GM23338 (cell line): ENCODE measurements around the gene PIK3AP1. TPM values are rescaled to one million over a fixed set of nuclear protein-coding genes. Genes with fewer than 3 reads are reported as not detected.

Experiments used
- ATAC-seq: fragments of 200-7000 bp; cut with Tn5 transposase; 3 replicates; pipeline ENCODE4 v1.9.1; 2020
- DNase-seq: peaks from one replicate; pipeline ENCODE4 v3.0.0-alpha.2; 2015; ENCODE audit warnings: low spot score
- H2AFZ ChIP-seq: fragments of 200-600 bp; sonication (generic); 2 replicates; pipeline ENCODE4 v1.8.0; 2016; ENCODE audit warnings: antibody characterized with exemption, mild to moderate bottlenecking, moderate library complexity
- H3F3A ChIP-seq: fragments of 200-600 bp; sonication (generic); replicated peaks from 2 replicates; pipeline ENCODE4 v1.8.0; 2017; ENCODE audit warnings: antibody characterized with exemption, mixed run types, low read depth
- H3K27ac ChIP-seq: fragments of 200-600 bp; sonication (generic); 2 replicates; pipeline ENCODE4 v1.6.1; 2016; ENCODE audit warnings: low read depth
- H3K27me3 ChIP-seq: fragments of 200-600 bp; sonication (generic); 2 replicates; pipeline ENCODE4 v1.8.0; 2016; ENCODE audit warnings: mild to moderate bottlenecking, mixed run types, moderate library complexity; ENCODE audit not compliant: insufficient read depth
- H3K36me3 ChIP-seq: fragments of 200-600 bp; sonication (generic); 2 replicates; pipeline ENCODE4 v1.8.0; 2016; ENCODE audit warnings: mild to moderate bottlenecking; ENCODE audit not compliant: insufficient read depth
- H3K4me1 ChIP-seq: fragments of 200-600 bp; sonication (generic); 2 replicates; pipeline ENCODE4 v1.8.0; 2016; ENCODE audit warnings: mild to moderate bottlenecking, moderate library complexity; ENCODE audit not compliant: insufficient read depth
- H3K4me2 ChIP-seq: fragments of 200-600 bp; sonication (generic); 2 replicates; pipeline ENCODE4 v1.7.1; 2017; ENCODE audit warnings: mixed run types
- H3K4me3 ChIP-seq: fragments of 200-600 bp; sonication (generic); 2 replicates; pipeline ENCODE4 v1.6.1; 2016; ENCODE audit warnings: mixed run types
- H3K79me2 ChIP-seq: fragments of 200-600 bp; sonication (generic); replicated peaks from 2 replicates; pipeline ENCODE4 v1.8.0; 2017; ENCODE audit warnings: mild to moderate bottlenecking; ENCODE audit not compliant: insufficient read depth
- H3K9me2 ChIP-seq: fragments of 200-600 bp; sonication (generic); 2 replicates; pipeline ENCODE4 v1.8.0; 2017; ENCODE audit not compliant: insufficient read depth
- H4K20me1 ChIP-seq: fragments of 200-600 bp; sonication (generic); replicated peaks from 2 replicates; pipeline ENCODE4 v1.8.0; 2017; ENCODE audit warnings: mild to moderate bottlenecking; ENCODE audit not compliant: insufficient read depth
- H3K27ac Mint-ChIP-seq: 2 replicates; pipeline ENCODE4 v1.8.0; 2020; ENCODE audit warnings: inconsistent platforms, mild to moderate bottlenecking, moderate library complexity, mixed read lengths
- H3K27me3 Mint-ChIP-seq: 3 replicates; pipeline ENCODE4 v1.8.0; 2022; ENCODE audit warnings: low read depth, mild to moderate bottlenecking, moderate library complexity, mixed read lengths, inconsistent platforms; ENCODE audit not compliant: insufficient read depth, poor library complexity
- H3K36me3 Mint-ChIP-seq: 3 replicates; pipeline ENCODE4 v1.8.0; 2021; ENCODE audit warnings: low read depth, mild to moderate bottlenecking, inconsistent platforms, moderate library complexity, mixed read lengths
- H3K4me1 Mint-ChIP-seq: 3 replicates; pipeline ENCODE4 v1.8.0; 2020; ENCODE audit warnings: mild to moderate bottlenecking, inconsistent platforms, mixed read lengths
- H3K4me3 Mint-ChIP-seq: 3 replicates; pipeline ENCODE4 v1.8.0; 2021; ENCODE audit warnings: moderate library complexity, mild to moderate bottlenecking, inconsistent platforms, mixed read lengths
- H3K9me3 Mint-ChIP-seq: 3 replicates; pipeline ENCODE4 v1.8.0; 2020; ENCODE audit warnings: moderate library complexity, mild to moderate bottlenecking, inconsistent platforms, mixed read lengths
- CREB1 ChIP-seq: fragments of 250-450 bp; sonication (Bioruptor Pico); IDR thresholded peaks from 2 replicates; pipeline ENCODE4 v1.5.0; 2020; ENCODE audit warnings: low read depth, mild to moderate bottlenecking, moderate library complexity
- CTCF ChIP-seq, 2 experiments: fragments of 200-600 bp in 1 of 2; sonication (generic) in 1 of 2; conservative IDR thresholded peaks; 2 replicates each; pipeline versions ENCODE4 v1.5.1 to v1.6.1; 2016 to 2017; ENCODE audit warnings: antibody characterized with exemption in 2 of 2, low read depth in 2 of 2, mild to moderate bottlenecking in 2 of 2, moderate library complexity in 1 of 2
- ETS1 ChIP-seq: IDR thresholded peaks from 2 replicates; pipeline ENCODE4 v1.6.1; 2016; ENCODE audit warnings: antibody characterized with exemption
- EZH2 ChIP-seq: fragments of 200-600 bp; sonication (generic); IDR thresholded peaks from one replicate; pipeline ENCODE4 v1.8.0; 2017; ENCODE audit warnings: antibody characterized with exemption, mild to moderate bottlenecking, low read depth; ENCODE audit not compliant: unreplicated experiment
- EZH2phosphoT487 ChIP-seq: fragments of 200-600 bp; sonication (generic); IDR thresholded peaks from one replicate; pipeline ENCODE4 v1.8.1; 2018; ENCODE audit warnings: antibody characterized with exemption; ENCODE audit not compliant: unreplicated experiment
- JUNB ChIP-seq: IDR thresholded peaks from one replicate; pipeline ENCODE4 v1.6.1; 2016; ENCODE audit warnings: antibody characterized with exemption; ENCODE audit not compliant: unreplicated experiment
- NANOG ChIP-seq: IDR thresholded peaks from 2 replicates; pipeline ENCODE4 v1.6.1; 2016; ENCODE audit warnings: antibody characterized with exemption, borderline replicate concordance
- POLR2AphosphoS5 ChIP-seq: IDR thresholded peaks from 2 replicates; pipeline ENCODE4 v1.6.1; 2016; ENCODE audit warnings: antibody characterized with exemption, low read depth
- REST ChIP-seq: IDR thresholded peaks from one replicate; pipeline ENCODE4 v1.6.1; 2018; ENCODE audit warnings: antibody characterized with exemption; ENCODE audit not compliant: unreplicated experiment
- STAT1 ChIP-seq: IDR thresholded peaks from one replicate; pipeline ENCODE4 v1.6.1; 2016; ENCODE audit warnings: antibody characterized with exemption; ENCODE audit not compliant: unreplicated experiment
- ZNF114 ChIP-seq: fragments of 250-450 bp; sonication (Bioruptor Pico); IDR thresholded peaks from 2 replicates; pipeline ENCODE4 v1.5.0; 2020; ENCODE audit warnings: mild to moderate bottlenecking, moderate library complexity
- ZNF331 ChIP-seq: fragments of 250-450 bp; sonication (Bioruptor Pico); IDR thresholded peaks from 2 replicates; pipeline ENCODE4 v1.5.0; 2020; ENCODE audit warnings: low read depth, mild to moderate bottlenecking, moderate library complexity
- ZNF462 ChIP-seq: fragments of 250-450 bp; sonication (Bioruptor Pico); IDR thresholded peaks from 2 replicates; pipeline ENCODE4 v1.5.0; 2020; ENCODE audit warnings: mild to moderate bottlenecking, moderate library complexity
- polyA plus RNA-seq: library from polyadenylated mRNA; unstranded; fragments of >200 nt; fragmentation: Nextera tagmentation; extraction: Ambion mirVana; gene quantifications from 2 replicates; pipeline ENCODE4 v1.2.1, GENCODE V29; 2016
- total RNA-seq: library from RNA; depleted of rRNA; stranded (reverse); fragments of >200 nt; shearing (Covaris generic); gene quantifications from 2 replicates; pipeline ENCODE4 v1.2.3, GENCODE V29; 2014

Gene PIK3AP1
- total and polyA plus RNA-seq, 2 experiments from 2014 or later = 0.65 to 2.3 TPM

GRCh38 chr10:96576277-96576980 is 143.9 kb downstream of the PIK3AP1 start:
- no peak for TF ChIP-seq ZNF462 (CRISPR knock-in tag)
- no peak for TF ChIP-seq EZH2phosphoT487
- TF ChIP-seq ZNF331 = no peak
- no peak for TF ChIP-seq EZH2
- TF ChIP-seq ETS1 = no peak
- no peak for TF ChIP-seq JUNB
- no peak for TF ChIP-seq REST
- no peak for TF ChIP-seq CTCF (conservative IDR thresholded peaks at IDR 0.05; ENCODE audit: low read depth in 2 of 2)
- TF ChIP-seq NANOG = no peak
- no peak for TF ChIP-seq STAT1
- TF ChIP-seq ZNF114 (CRISPR knock-in tag) = no peak
- TF ChIP-seq CREB1 (CRISPR knock-in tag) = no peak
- TF ChIP-seq POLR2AphosphoS5 = no peak
- H3K4me3 ChIP-seq = no peak overlapping the region
- no peaks in the 10 kb centered on the region for H3K36me3 ChIP-seq
- peaks cover 100% of the 10 kb centered on the region for H3K79me2 ChIP-seq
- H3K27me3 ChIP-seq = no peaks in the 10 kb centered on the region
- DNase-seq (no peak), ATAC-seq (no peak)
- no peak overlapping the region for H3K4me3 Mint-ChIP-seq
- H3K27me3 Mint-ChIP-seq = no peaks in the 10 kb centered on the region
- H3K36me3 Mint-ChIP-seq = peaks cover 10% of the 10 kb centered on the region; the same call in 2 of the 3 replicates
- no peak overlapping the region for H3K27ac Mint-ChIP-seq
- H3K4me2 ChIP-seq = no peak overlapping the region
- no peaks in the 10 kb centered on the region for H3K9me3 Mint-ChIP-seq
- H3F3A ChIP-seq = no peaks in the 10 kb centered on the region
- H3K27ac ChIP-seq = no peak overlapping the region
- peaks cover 49% of the 10 kb centered on the region for H4K20me1 ChIP-seq
- no peaks in the 10 kb centered on the region for H3K9me2 ChIP-seq
- H2AFZ ChIP-seq = no peak overlapping the region
- peaks cover 29% of the 10 kb centered on the region for H3K4me1 Mint-ChIP-seq
- H3K4me1 ChIP-seq = peaks cover 16% of the 10 kb centered on the region
